Adrenal gland (tissue), 5 donors: Measurements from ENCODE around the gene C1QTNF8.

Source experiments
- CTCF ChIP-seq, 6 experiments: fragments of 450-650 bp in 4 of 6; fragments of 200-600 bp in 2 of 6; sonication (generic) in 1 of 6; IDR thresholded peaks; 1 replicate in 5 of 6; 2 replicates in 1 of 6; pipeline versions ENCODE4 v1.5.1 to v1.8.0; 2016 to 2021; ENCODE audit warnings: antibody characterized with exemption in 6 of 6, mild to moderate bottlenecking in 2 of 6, moderate library complexity in 1 of 6
- POLR2A ChIP-seq, 2 donors: fragments of 450-650 bp; IDR thresholded peaks; one replicate each; pipeline ENCODE4 v1.6.1; 2017; ENCODE audit warnings: antibody characterized with exemption in 2 of 2, mild to moderate bottlenecking in 2 of 2, moderate library complexity in 1 of 2
- donor health status: DM: no; HTN: no; CAD: no.

- TF ChIP-seq CTCF (IDR thresholded peaks at IDR 0.05) = no peak
- no peak for TF ChIP-seq POLR2A (IDR thresholded peaks at IDR 0.05)
Observed at GRCh38 chr16:1067629-1068028, 28.4 kb downstream of the C1QTNF8 start.
